CD4-positive, alpha-beta T cell (primary cell): ENCODE data around the gene HM13. TPM values are rescaled to one million over a fixed set of nuclear protein-coding genes. Genes with fewer than 3 reads are reported as not detected.
"Not testable (repeated sequence)": the region's sequence is repeated elsewhere in the genome, so short reads cannot be mapped to it uniquely, and the experiment has no call there.

Experiments
- ATAC-seq: fragments of 200-7000 bp; cut with Tn5 transposase; one replicate; pipeline ENCODE4 v1.10.0; 2022; ENCODE audit warnings: mild to moderate bottlenecking; ENCODE audit not compliant: poor library complexity
- CTCF ChIA-PET: fragments of 350-600 bp; sonication (Branson Sonifier 250); formaldehyde crosslinking; loops from one replicate; lab custom pipeline; 2021; ENCODE audit warnings: antibody characterized with exemption, inconsistent platforms; lab: Charles Lee
- POLR2A ChIA-PET: fragments of 350-600 bp; sonication (Branson Sonifier 250); formaldehyde crosslinking; loops from one replicate; lab custom pipeline; 2021; ENCODE audit warnings: antibody characterized with exemption, inconsistent platforms; lab: Charles Lee
- DNase-seq, 14 experiments: peaks; one replicate each; pipeline ENCODE4 v3.0.0-alpha.2; 2013 to 2020; ENCODE audit warnings: mixed read lengths in 2 of 14
- H3K27ac ChIP-seq, 2 donors: one replicate each; pipeline versions ENCODE4 v1.5.1 to v1.7.0; 2013; ENCODE audit warnings: low read length in 2 of 2, low read depth in 1 of 2, mild to moderate bottlenecking in 1 of 2
- H3K27me3 ChIP-seq, 2 experiments: 1 replicate in 1 of 2; 2 replicates in 1 of 2; pipeline versions ENCODE4 v1.6.1 to v1.7.0; 2013; ENCODE audit warnings: low read length in 2 of 2, control low read depth in 1 of 2, mild to moderate bottlenecking in 1 of 2, moderate library complexity in 1 of 2; ENCODE audit not compliant: insufficient read depth in 2 of 2, control insufficient read depth in 1 of 2
- H3K36me3 ChIP-seq: one replicate; pipeline ENCODE4 v1.6.1; 2013; ENCODE audit warnings: low read length, control low read depth; ENCODE audit not compliant: insufficient read depth
- H3K4me1 ChIP-seq: one replicate; pipeline ENCODE4 v1.6.1; 2013; ENCODE audit warnings: low read length, control low read depth; ENCODE audit not compliant: insufficient read depth
- H3K4me3 ChIP-seq: one replicate; pipeline ENCODE4 v1.5.1; 2013; ENCODE audit warnings: mild to moderate bottlenecking, low read length, moderate library complexity
- H3K9me3 ChIP-seq, 2 experiments: 1 replicate in 1 of 2; 2 replicates in 1 of 2; pipeline versions ENCODE4 v1.6.1 to v1.7.0; 2013; ENCODE audit warnings: low read length in 2 of 2, mild to moderate bottlenecking in 2 of 2, control low read depth in 1 of 2, moderate library complexity in 1 of 2; ENCODE audit not compliant: control insufficient read depth in 1 of 2, insufficient read depth in 1 of 2
- H3K27ac Mint-ChIP-seq: one replicate; pipeline ENCODE4 v1.8.0; 2020; ENCODE audit warnings: mixed read lengths
- H3K27me3 Mint-ChIP-seq: one replicate; pipeline ENCODE4 v1.8.0; 2021; ENCODE audit warnings: mixed read lengths
- H3K36me3 Mint-ChIP-seq: one replicate; pipeline ENCODE4 v1.8.0; 2021; ENCODE audit warnings: low read depth, mixed read lengths
- H3K4me1 Mint-ChIP-seq: one replicate; pipeline ENCODE4 v1.8.0; 2021; ENCODE audit warnings: low read depth, mixed read lengths
- H3K4me3 Mint-ChIP-seq: one replicate; pipeline ENCODE4 v1.8.0; 2020; ENCODE audit warnings: mild to moderate bottlenecking, mixed read lengths
- H3K9me3 Mint-ChIP-seq: one replicate; pipeline ENCODE4 v1.8.0; 2020; ENCODE audit warnings: mixed read lengths
- CTCF ChIP-seq: fragments of 200-600 bp; IDR thresholded peaks from one replicate; pipeline ENCODE4 v1.8.0; 2022; ENCODE audit warnings: antibody characterized with exemption, mild to moderate bottlenecking
- intact Hi-C, 2 experiments: fragments of 100-400 bp; cut with DNase I in 1 of 2; cut with micrococcal nuclease in 1 of 2; formaldehyde crosslinking; loops; one replicate each; pipeline versions ENCODE4 v1.15.1 to v1.9.0; 2023 to 2025; cut with DNase I, micrococcal nuclease
- total RNA-seq, 174 experiments: library from RNA in 2 of 174; stranded (reverse) in 2 of 174; gene quantifications; one replicate each; pipeline ENCODE4 v1.2.3 and lab custom pipeline; 2021 to 2026

Gene HM13
- total RNA-seq, 2 experiments from 2014 or later = 97.8 to 113 TPM

GRCh38 chr20:31502884-31503673, 11.2 kb upstream of the HM13 start:
- ATAC-seq = peak; percentile 96
- H3K4me3 ChIP-seq, H3K27ac ChIP-seq, POLR2A ChIA-PET, H3K9me3 ChIP-seq, H3K9me3 Mint-ChIP-seq, H3K36me3 Mint-ChIP-seq, H3K27me3 ChIP-seq, H3K4me1 Mint-ChIP-seq, H3K36me3 ChIP-seq, H3K4me3 Mint-ChIP-seq, H3K27ac Mint-ChIP-seq: not testable (repeated sequence)
- CTCF ChIA-PET = interaction anchor here (0.7 to 2.7 kb wide), 13 partner anchors 8 to 213 kb away, joined by 3 to 30 read pairs (median 5); partner anchors contain the start of genes DEFB124, HM13, ID1 and REM1
- DNase-seq = peak; percentile 58 to 87 (median 67)
- intact Hi-C loops = loop anchor here (1.0 kb wide), 2 partner anchors 42 to 43 kb away; no protein-coding TSS in a partner anchor
- peaks cover 12% of the 10 kb centered on the region for H3K4me1 ChIP-seq
- TF ChIP-seq CTCF = peak; percentile 94
- H3K27me3 Mint-ChIP-seq = peaks cover 17% of the 10 kb centered on the region

DNA sequence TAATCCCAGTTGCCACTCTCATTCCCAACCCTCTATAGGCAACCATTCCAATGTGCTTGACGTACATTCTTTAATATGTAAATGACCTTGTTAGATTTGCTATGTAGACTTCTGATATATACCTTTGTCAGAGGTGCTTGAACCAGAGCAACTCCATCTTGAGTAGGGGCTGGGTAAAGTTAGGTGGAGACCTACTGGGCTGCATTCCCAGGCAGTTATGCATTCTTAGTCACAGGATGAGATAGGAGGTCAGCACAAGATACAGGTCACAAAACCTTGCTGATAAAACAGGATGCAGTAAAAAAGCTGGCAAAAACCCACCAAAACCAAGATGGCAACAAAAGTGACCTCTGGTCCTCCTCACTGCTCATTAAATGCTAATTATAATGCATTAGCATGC, 8.3 kb upstream of the HM13 start:
- CTCF ChIA-PET = interaction anchor here (0.7 kb wide), 1 partner anchor 57 kb away, joined by 3 read pairs; no protein-coding TSS in a partner anchor
- DNase-seq = no peak
- POLR2A ChIA-PET = no interaction called here
- intact Hi-C loops = no loop called here
- Histone ChIP-seq H3K4me1 (peaks cover 12% of the 10 kb centered on the region), H3K27ac (no peak overlapping the region), H3K4me3 (no peak overlapping the region), H3K9me3 (peaks cover 0 to 5% of the 10 kb centered on the region in 2 experiments), H3K27me3 (peaks cover 3 to 6% of the 10 kb centered on the region in 2 experiments), H3K36me3 (no peaks in the 10 kb centered on the region)
- H3K36me3 Mint-ChIP-seq = no peaks in the 10 kb centered on the region
- no peaks in the 10 kb centered on the region for H3K9me3 Mint-ChIP-seq
- no peak overlapping the region for H3K27ac Mint-ChIP-seq
- H3K4me1 Mint-ChIP-seq = peaks cover 4% of the 10 kb centered on the region
- H3K4me3 Mint-ChIP-seq = no peak overlapping the region
- ATAC-seq = no peak
- H3K27me3 Mint-ChIP-seq = peaks cover 17% of the 10 kb centered on the region
- TF ChIP-seq CTCF = no peak

- H3K36me3 ChIP-seq = no peaks in the 10 kb centered on the region
- Mint-ChIP-seq H3K4me1 (peaks cover 1% of the 10 kb centered on the region), H3K36me3 (no peaks in the 10 kb centered on the region), H3K27me3 (peaks cover 11% of the 10 kb centered on the region), H3K4me3 (no peak overlapping the region), H3K9me3 (no peaks in the 10 kb centered on the region), H3K27ac (no peak overlapping the region)
- H3K27ac ChIP-seq = no peak overlapping the region
- POLR2A ChIA-PET = no interaction called here
- no peak overlapping the region for H3K4me3 ChIP-seq
- DNase-seq (no peak), ATAC-seq (no peak)
- H3K4me1 ChIP-seq = peaks cover 2% of the 10 kb centered on the region
- H3K27me3 ChIP-seq = peaks cover 3 to 6% of the 10 kb centered on the region in 2 experiments
- H3K9me3 ChIP-seq = peaks cover 0 to 5% of the 10 kb centered on the region in 2 experiments
- CTCF ChIA-PET = interaction anchor here (0.9 kb wide), 1 partner anchor 48 kb away, joined by 6 read pairs; no protein-coding TSS in a partner anchor
- intact Hi-C loops = no loop called here
- no peak for TF ChIP-seq CTCF
Observed at GRCh38 chr20:31508517-31509244, 5.6 kb upstream of the HM13 start.
